CD4-positive, alpha-beta T cell (primary cell): ENCODE results near the gene GABRA4. TPM values are rescaled to one million over a fixed set of nuclear protein-coding genes. Genes with fewer than 3 reads are reported as not detected.

ENCODE experiments used
- ATAC-seq: fragments of 200-7000 bp; cut with Tn5 transposase; one replicate; pipeline ENCODE4 v1.10.0; 2022; ENCODE audit warnings: mild to moderate bottlenecking; ENCODE audit not compliant: poor library complexity
- CTCF ChIA-PET: fragments of 350-600 bp; sonication (Branson Sonifier 250); formaldehyde crosslinking; loops from one replicate; lab custom pipeline; 2021; ENCODE audit warnings: antibody characterized with exemption, inconsistent platforms; lab: Charles Lee
- POLR2A ChIA-PET: fragments of 350-600 bp; sonication (Branson Sonifier 250); formaldehyde crosslinking; loops from one replicate; lab custom pipeline; 2021; ENCODE audit warnings: antibody characterized with exemption, inconsistent platforms; lab: Charles Lee
- DNase-seq, 14 experiments: peaks; one replicate each; pipeline ENCODE4 v3.0.0-alpha.2; 2013 to 2020; ENCODE audit warnings: mixed read lengths in 2 of 14
- H3K27ac ChIP-seq, 2 donors: one replicate each; pipeline versions ENCODE4 v1.5.1 to v1.7.0; 2013; ENCODE audit warnings: low read length in 2 of 2, low read depth in 1 of 2, mild to moderate bottlenecking in 1 of 2
- H3K27me3 ChIP-seq, 2 experiments: 1 replicate in 1 of 2; 2 replicates in 1 of 2; pipeline versions ENCODE4 v1.6.1 to v1.7.0; 2013; ENCODE audit warnings: low read length in 2 of 2, control low read depth in 1 of 2, mild to moderate bottlenecking in 1 of 2, moderate library complexity in 1 of 2; ENCODE audit not compliant: insufficient read depth in 2 of 2, control insufficient read depth in 1 of 2
- H3K36me3 ChIP-seq: one replicate; pipeline ENCODE4 v1.6.1; 2013; ENCODE audit warnings: low read length, control low read depth; ENCODE audit not compliant: insufficient read depth
- H3K4me1 ChIP-seq: one replicate; pipeline ENCODE4 v1.6.1; 2013; ENCODE audit warnings: low read length, control low read depth; ENCODE audit not compliant: insufficient read depth
- H3K4me3 ChIP-seq: one replicate; pipeline ENCODE4 v1.5.1; 2013; ENCODE audit warnings: mild to moderate bottlenecking, low read length, moderate library complexity
- H3K9me3 ChIP-seq, 2 experiments: 1 replicate in 1 of 2; 2 replicates in 1 of 2; pipeline versions ENCODE4 v1.6.1 to v1.7.0; 2013; ENCODE audit warnings: low read length in 2 of 2, mild to moderate bottlenecking in 2 of 2, control low read depth in 1 of 2, moderate library complexity in 1 of 2; ENCODE audit not compliant: control insufficient read depth in 1 of 2, insufficient read depth in 1 of 2
- H3K27ac Mint-ChIP-seq: one replicate; pipeline ENCODE4 v1.8.0; 2020; ENCODE audit warnings: mixed read lengths
- H3K27me3 Mint-ChIP-seq: one replicate; pipeline ENCODE4 v1.8.0; 2021; ENCODE audit warnings: mixed read lengths
- H3K36me3 Mint-ChIP-seq: one replicate; pipeline ENCODE4 v1.8.0; 2021; ENCODE audit warnings: low read depth, mixed read lengths
- H3K4me1 Mint-ChIP-seq: one replicate; pipeline ENCODE4 v1.8.0; 2021; ENCODE audit warnings: low read depth, mixed read lengths
- H3K4me3 Mint-ChIP-seq: one replicate; pipeline ENCODE4 v1.8.0; 2020; ENCODE audit warnings: mild to moderate bottlenecking, mixed read lengths
- H3K9me3 Mint-ChIP-seq: one replicate; pipeline ENCODE4 v1.8.0; 2020; ENCODE audit warnings: mixed read lengths
- CTCF ChIP-seq: fragments of 200-600 bp; IDR thresholded peaks from one replicate; pipeline ENCODE4 v1.8.0; 2022; ENCODE audit warnings: antibody characterized with exemption, mild to moderate bottlenecking
- intact Hi-C, 2 experiments: fragments of 100-400 bp; cut with DNase I in 1 of 2; cut with micrococcal nuclease in 1 of 2; formaldehyde crosslinking; loops; one replicate each; pipeline versions ENCODE4 v1.15.1 to v1.9.0; 2023 to 2025; cut with DNase I, micrococcal nuclease
- total RNA-seq, 174 experiments: library from RNA in 2 of 174; stranded (reverse) in 2 of 174; gene quantifications; one replicate each; pipeline ENCODE4 v1.2.3 and lab custom pipeline; 2021 to 2026

The GABRA4 gene
- total RNA-seq, 2 experiments from 2014 or later = not detected

- Histone ChIP-seq H3K36me3 (no peaks in the 10 kb centered on the region), H3K4me3 (no peak overlapping the region), H3K4me1 (no peaks in the 10 kb centered on the region), H3K27me3 (no peaks in the 10 kb centered on the region), H3K27ac (no peak overlapping the region), H3K9me3 (no peaks in the 10 kb centered on the region)
- H3K27ac Mint-ChIP-seq = no peak overlapping the region
- intact Hi-C loops = no loop called here
- no peaks in the 10 kb centered on the region for H3K4me1 Mint-ChIP-seq
- DNase-seq (no peak), ATAC-seq (no peak)
- H3K36me3 Mint-ChIP-seq = no peaks in the 10 kb centered on the region
- peaks cover 2% of the 10 kb centered on the region for H3K9me3 Mint-ChIP-seq
- H3K4me3 Mint-ChIP-seq = no peak overlapping the region
- ChIA-PET POLR2A (no interaction called here), CTCF (no interaction called here)
- no peak for TF ChIP-seq CTCF
- peaks cover 11% of the 10 kb centered on the region for H3K27me3 Mint-ChIP-seq
Observed at GRCh38 chr4:46958742-46959488, 34.5 kb downstream of the GABRA4 start.

DNA sequence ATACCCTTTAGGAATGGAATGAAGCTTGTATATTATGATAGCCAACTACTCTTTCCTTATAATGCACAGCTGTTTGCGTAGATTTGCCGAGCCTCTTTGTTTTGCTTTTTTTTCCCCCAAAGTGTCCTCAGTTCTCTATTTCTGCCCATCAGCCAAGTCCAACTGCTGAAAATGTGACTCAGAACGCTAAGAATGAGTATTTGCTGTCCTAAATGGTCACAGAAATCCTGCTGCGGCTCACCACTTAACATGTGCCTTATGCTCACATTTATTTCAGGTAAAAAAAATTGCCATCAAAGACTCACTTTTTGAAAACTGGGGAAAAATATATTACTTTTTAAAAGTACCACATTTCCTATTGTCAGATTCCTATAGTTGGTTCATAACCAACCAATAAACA is 36.9 kb downstream of the GABRA4 start:
- H3K4me1 Mint-ChIP-seq = no peaks in the 10 kb centered on the region
- H3K27ac Mint-ChIP-seq = no peak overlapping the region
- Histone ChIP-seq H3K4me1 (no peaks in the 10 kb centered on the region), H3K9me3 (no peaks in the 10 kb centered on the region), H3K27me3 (no peaks in the 10 kb centered on the region), H3K36me3 (no peaks in the 10 kb centered on the region), H3K27ac (no peak overlapping the region), H3K4me3 (no peak overlapping the region)
- peaks cover 8% of the 10 kb centered on the region for H3K27me3 Mint-ChIP-seq
- ChIA-PET CTCF (no interaction called here), POLR2A (no interaction called here)
- H3K9me3 Mint-ChIP-seq = peaks cover 2% of the 10 kb centered on the region
- no peak overlapping the region for H3K4me3 Mint-ChIP-seq
- no peaks in the 10 kb centered on the region for H3K36me3 Mint-ChIP-seq
- ATAC-seq (no peak), DNase-seq (no peak)
- no peak for TF ChIP-seq CTCF
- intact Hi-C loops = no loop called here

DNA sequence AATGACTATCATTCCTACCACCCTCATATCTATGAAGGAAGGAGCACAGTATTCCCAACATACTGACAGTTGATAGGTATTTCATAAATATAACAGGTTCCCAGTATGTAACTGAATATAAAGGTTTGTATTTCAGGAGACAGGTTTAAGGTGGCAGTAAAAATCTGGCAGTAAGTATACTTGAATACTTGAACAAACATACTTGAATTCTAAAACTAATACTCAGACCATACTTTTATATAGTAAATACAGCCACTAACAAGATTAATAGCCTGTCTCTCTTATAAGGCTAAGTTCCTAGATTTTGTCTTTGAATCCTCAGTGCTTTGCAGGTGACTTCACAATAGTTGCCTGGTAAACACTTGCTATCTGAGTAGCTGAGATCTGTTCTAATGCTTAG is 37.8 kb downstream of the GABRA4 start:
- no peaks in the 10 kb centered on the region for H3K27me3 ChIP-seq
- H3K4me3 Mint-ChIP-seq = no peak overlapping the region
- ChIA-PET CTCF (no interaction called here), POLR2A (no interaction called here)
- intact Hi-C loops = no loop called here
- no peak overlapping the region for H3K4me3 ChIP-seq
- H3K27me3 Mint-ChIP-seq = peaks cover 6% of the 10 kb centered on the region
- no peak for TF ChIP-seq CTCF
- ATAC-seq (no peak), DNase-seq (no peak)
- H3K4me1 Mint-ChIP-seq = no peaks in the 10 kb centered on the region
- H3K36me3 ChIP-seq = no peaks in the 10 kb centered on the region
- no peak overlapping the region for H3K27ac Mint-ChIP-seq
- no peak overlapping the region for H3K27ac ChIP-seq
- H3K9me3 ChIP-seq = no peaks in the 10 kb centered on the region
- peaks cover 2% of the 10 kb centered on the region for H3K9me3 Mint-ChIP-seq
- no peaks in the 10 kb centered on the region for H3K4me1 ChIP-seq
- no peaks in the 10 kb centered on the region for H3K36me3 Mint-ChIP-seq
